Uterus (tissue), 4 donors: ENCODE measurements around the gene ZNF350. TPM values are rescaled to one million over a fixed set of nuclear protein-coding genes. Genes with fewer than 3 reads are reported as not detected.

ENCODE experiments used
- DNase-seq, 2 donors: peaks; one replicate each; pipeline ENCODE4 v3.0.0-alpha.2; 2019 to 2020
- H3K27ac ChIP-seq, 2 donors: fragments of 200-600 bp; sonication (generic); 1 replicate in 1 of 2; 2 replicates in 1 of 2; pipeline ENCODE4 v1.5.1; 2016 to 2018
- H3K27me3 ChIP-seq, 2 donors: fragments of 200-600 bp; sonication (generic); one replicate each; pipeline ENCODE4 v1.5.1; 2018 to 2019; ENCODE audit warnings: control low read depth in 1 of 2
- H3K36me3 ChIP-seq, 2 donors: fragments of 200-600 bp; sonication (generic); one replicate each; pipeline ENCODE4 v1.5.1; 2019; ENCODE audit warnings: control low read depth in 1 of 2
- H3K4me1 ChIP-seq, 2 donors: fragments of 200-600 bp; sonication (generic); one replicate each; pipeline ENCODE4 v1.5.1; 2018 to 2019; ENCODE audit warnings: control low read depth in 1 of 2
- H3K4me3 ChIP-seq, 2 donors: fragments of 200-600 bp; sonication (generic); 1 replicate in 1 of 2; 2 replicates in 1 of 2; pipeline ENCODE4 v1.5.1; 2018 to 2019; ENCODE audit warnings: mild to moderate bottlenecking in 1 of 2
- H3K9me3 ChIP-seq, 2 donors: fragments of 200-600 bp; sonication (generic); one replicate each; pipeline ENCODE4 v1.5.1; 2019; ENCODE audit warnings: control low read depth in 1 of 2
- CTCF ChIP-seq, 4 experiments: fragments of 200-600 bp in 2 of 4; fragments of 450-650 bp in 2 of 4; sonication (generic) in 2 of 4; IDR thresholded peaks; one replicate each; pipeline ENCODE4 v1.5.1; 2016 to 2019; ENCODE audit warnings: antibody characterized with exemption in 4 of 4, mild to moderate bottlenecking in 2 of 4, moderate library complexity in 1 of 4
- POLR2A ChIP-seq, 2 donors: fragments of 450-650 bp; IDR thresholded peaks; one replicate each; pipeline ENCODE4 v1.6.1; 2016; ENCODE audit warnings: antibody characterized with exemption in 2 of 2, mild to moderate bottlenecking in 1 of 2, moderate library complexity in 1 of 2
- intact Hi-C: fragments of 100-400 bp; cut with DNase I; formaldehyde crosslinking; loops from one replicate; pipeline ENCODE4 v1.15.1; 2023; ENCODE audit warnings: low total_unique reads
- total RNA-seq, 4 donors: library from RNA; depleted of rRNA in 3 of 4; stranded (reverse); fragments of >200 nt in 3 of 4; gene quantifications; one replicate each; pipeline versions ENCODE4 v1.1.0 to v1.2.4, GENCODE V29; 2014 to 2023
- donor health status: DM: yes; HTN: yes; CAD: no.

The ZNF350 gene
- total RNA-seq, 4 donors from 2014 or later, result 2.3 to 28.0 (median 15.1) TPM

- peaks cover 0 to 23% of the 10 kb centered on the region in 2 donors for H3K9me3 ChIP-seq
- intact Hi-C loops, result no loop called here
- DNase-seq, result no peak
- no peaks in the 10 kb centered on the region for H3K4me1 ChIP-seq
- no peak overlapping the region for H3K27ac ChIP-seq
- no peak overlapping the region for H3K4me3 ChIP-seq
- H3K27me3 ChIP-seq, result no peaks in the 10 kb centered on the region
- H3K36me3 ChIP-seq, result no peaks in the 10 kb centered on the region
- TF ChIP-seq POLR2A (IDR thresholded peaks at IDR 0.05), result no peak
- TF ChIP-seq CTCF (IDR thresholded peaks at IDR 0.05), result no peak
Measured at GRCh38 chr19:51919606-51920005, 67.0 kb downstream of the ZNF350 start.

GRCh38 chr19:51916167-51916566 lies 70.5 kb downstream of the ZNF350 start:
- no peak overlapping the region for H3K27ac ChIP-seq
- no peaks in the 10 kb centered on the region for H3K36me3 ChIP-seq
- H3K4me1 ChIP-seq, result no peaks in the 10 kb centered on the region
- peaks cover 0 to 9% of the 10 kb centered on the region in 2 donors for H3K9me3 ChIP-seq
- no peak overlapping the region for H3K4me3 ChIP-seq
- H3K27me3 ChIP-seq, result no peaks in the 10 kb centered on the region
- no peak for TF ChIP-seq CTCF (IDR thresholded peaks at IDR 0.05)
- no peak for TF ChIP-seq POLR2A (IDR thresholded peaks at IDR 0.05)
- DNase-seq, result no peak
- intact Hi-C loops, result no loop called here

- DNase-seq, result no peak
- H3K27ac ChIP-seq, result no peak overlapping the region
- peaks cover 0 to 9% of the 10 kb centered on the region in 2 donors for H3K9me3 ChIP-seq
- TF ChIP-seq CTCF (IDR thresholded peaks at IDR 0.05) (no peak), POLR2A (IDR thresholded peaks at IDR 0.05) (no peak)
- no peak overlapping the region for H3K4me3 ChIP-seq
- intact Hi-C loops, result no loop called here
- no peaks in the 10 kb centered on the region for H3K36me3 ChIP-seq
- H3K27me3 ChIP-seq, result no peaks in the 10 kb centered on the region
- no peaks in the 10 kb centered on the region for H3K4me1 ChIP-seq
Measured at GRCh38 chr19:51915324-51915867, 71.2 kb downstream of the ZNF350 start.

Other genes starting within 250 kb of the ZNF350 start
- 10 to 100 TPM in 1 of 4 donors, 1 to 10 TPM in 2, under 1 TPM in 1; 0.51 to 58.2 (median 2.1) TPM for gene FPR1, start 235.0 kb downstream of the ZNF350 start, total RNA-seq
- gene FPR2, start 225.7 kb downstream of the ZNF350 start, total RNA-seq, result under 1 TPM in 2 of 4 donors, not detected in 2; 0.58 to 0.76 TPM
- 1 to 10 TPM in 3 of 4 donors, not detected in 1; 1.2 to 5.6 (median 1.8) TPM for gene FPR3, start 191.7 kb downstream of the ZNF350 start, total RNA-seq
- gene ZNF577, start 98.9 kb downstream of the ZNF350 start, total RNA-seq, result 10 to 100 TPM; 20.6 to 31.2 (median 25.1) TPM
- gene ZNF649, start 81.8 kb downstream of the ZNF350 start, total RNA-seq, result 10 to 100 TPM in 2 of 4 donors, 1 to 10 TPM in 2; 3.1 to 36.4 (median 14.6) TPM
- gene ZNF613, start 59.4 kb downstream of the ZNF350 start, total RNA-seq, result 10 to 100 TPM in 2 of 4 donors, 1 to 10 TPM in 2; 1.0 to 12.0 (median 9.0) TPM
- 10 to 100 TPM in 2 of 4 donors, 1 to 10 TPM in 2; 9.7 to 35.9 (median 15.4) TPM for gene ZNF615, start 21.4 kb upstream of the ZNF350 start, total RNA-seq
- 10 to 100 TPM; 11.8 to 27.9 (median 13.7) TPM for gene ZNF614, start 41.5 kb upstream of the ZNF350 start, total RNA-seq
- gene ZNF432, start 62.0 kb upstream of the ZNF350 start, total RNA-seq, result 10 to 100 TPM in 3 of 4 donors, 1 to 10 TPM in 1; 9.7 to 41.8 (median 29.9) TPM
- gene ZNF841, start 108.9 kb upstream of the ZNF350 start, total RNA-seq, result 10 to 100 TPM; 14.1 to 57.3 (median 41.9) TPM
- 10 to 100 TPM in 3 of 4 donors, 1 to 10 TPM in 1; 2.4 to 27.2 (median 17.6) TPM for gene ZNF616, start 153.1 kb upstream of the ZNF350 start, total RNA-seq
- gene ZNF836, start 184.8 kb upstream of the ZNF350 start, total RNA-seq, result 10 to 100 TPM in 3 of 4 donors, 1 to 10 TPM in 1; 6.1 to 31.5 (median 20.3) TPM
- gene PPP2R1A, start 203.2 kb upstream of the ZNF350 start, total RNA-seq, result 100 to 1,000 TPM in 2 of 4 donors, 10 to 100 TPM in 2; 38.5 to 223 (median 134) TPM